Upper lobe of left lung (tissue), 6 donors: ENCODE results near the gene ARV1. TPM values are rescaled to one million over a fixed set of nuclear protein-coding genes. Genes with fewer than 3 reads are reported as not detected.

Source experiments
- ATAC-seq, 2 donors: fragments of 200-7000 bp; cut with Tn5 transposase; one replicate each; pipeline ENCODE4 v1.9.1; 2022; ENCODE audit warnings: mild to moderate bottlenecking in 2 of 2, moderate library complexity in 2 of 2; ENCODE audit not compliant: low FRiP score in 2 of 2
- DNase-seq, 2 donors: peaks; one replicate each; pipeline ENCODE4 v3.0.0-alpha.2; 2019 to 2020
- H3K27ac ChIP-seq, 4 donors: fragments of 200-600 bp; sonication (generic); one replicate each; pipeline ENCODE4 v1.5.1; 2016 to 2019
- H3K27me3 ChIP-seq, 4 donors: fragments of 200-600 bp; sonication (generic); one replicate each; pipeline ENCODE4 v1.5.1; 2017 to 2019
- H3K36me3 ChIP-seq, 4 donors: fragments of 200-600 bp; sonication (generic); one replicate each; pipeline ENCODE4 v1.5.1; 2016 to 2019
- H3K4me1 ChIP-seq, 4 donors: fragments of 200-600 bp; sonication (generic); one replicate each; pipeline ENCODE4 v1.5.1; 2018 to 2019
- H3K4me3 ChIP-seq, 4 donors: fragments of 200-600 bp; sonication (generic); one replicate each; pipeline ENCODE4 v1.5.1; 2017 to 2019; ENCODE audit warnings: mild to moderate bottlenecking in 2 of 4, moderate library complexity in 1 of 4
- H3K9me3 ChIP-seq, 4 donors: fragments of 200-600 bp; sonication (generic); one replicate each; pipeline ENCODE4 v1.5.1; 2018 to 2019
- CTCF ChIP-seq, 6 experiments: fragments of 450-650 bp in 4 of 6; fragments of 200-600 bp in 2 of 6; sonication (generic) in 2 of 6; IDR thresholded peaks; one replicate each; pipeline ENCODE4 v1.5.1; 2016 to 2019; ENCODE audit warnings: antibody characterized with exemption in 6 of 6
- EP300 ChIP-seq, 4 donors: sonication (generic); formaldehyde crosslinking; IDR thresholded peaks; one replicate each; pipeline ENCODE4 v1.5.1; 2017; ENCODE audit warnings: antibody characterized with exemption in 4 of 4, control low read depth in 2 of 4
- POLR2A ChIP-seq, 4 donors: fragments of 450-650 bp; IDR thresholded peaks; one replicate each; pipeline ENCODE4 v1.5.1; 2016 to 2017; ENCODE audit warnings: antibody characterized with exemption in 4 of 4, mild to moderate bottlenecking in 2 of 4
- POLR2AphosphoS5 ChIP-seq, 2 donors: sonication (generic); formaldehyde crosslinking; IDR thresholded peaks; one replicate each; pipeline ENCODE4 v1.5.1; 2017; ENCODE audit warnings: antibody characterized with exemption in 2 of 2
- WGBS, 2 donors: methylation state at CpG; one replicate each; pipeline ENCODE4 v1.1.5; 2017 to 2018; 5-methylcytosine and 5-hydroxymethylcytosine counted together
- total RNA-seq, 6 donors: library from RNA; depleted of rRNA in 4 of 6; stranded (reverse); fragments of >200 nt in 4 of 6; gene quantifications; one replicate each; pipeline versions ENCODE4 v1.1.0 to v1.2.1, GENCODE V29; 2016 to 2021
- donor health status: DM: no; HTN: no; CAD: no; lungs with moderate emphysema.
- donor health status: DM: no; HTN: yes; CAD: no; lungs with severe emphysema.

Gene ARV1
- total RNA-seq, 6 donors from 2014 or later, result 2.3 to 25.2 (median 19.6) TPM

DNA sequence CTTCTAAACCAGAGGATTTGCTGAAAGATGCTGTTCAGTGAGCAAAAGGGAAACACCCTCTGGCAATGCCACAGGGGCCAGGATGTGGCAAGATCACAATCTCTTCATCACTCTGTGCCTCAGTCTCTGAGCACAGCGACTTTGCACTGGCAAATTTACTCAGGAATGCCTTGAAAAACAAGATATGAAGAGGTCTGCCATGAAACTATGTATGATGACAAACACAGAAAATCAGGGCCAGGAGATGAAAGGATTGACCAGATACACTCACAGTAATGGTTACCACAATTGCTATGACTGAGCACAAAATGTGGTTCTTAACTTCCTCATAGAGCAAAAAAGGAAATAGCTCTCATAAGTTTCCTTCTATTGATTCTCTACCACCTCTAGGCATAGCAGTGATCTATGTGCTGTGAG lies 6.0 kb upstream of the ARV1 start:
- ATAC-seq (peak; percentile 50 to 81), DNase-seq (peak in 1 of 2 donors; percentile 35)
- TF ChIP-seq CTCF (IDR thresholded peaks at IDR 0.05) (no peak), EP300 (IDR thresholded peaks at IDR 0.05) (no peak), POLR2A (IDR thresholded peaks at IDR 0.05) (no peak), POLR2AphosphoS5 (IDR thresholded peaks at IDR 0.05) (no peak)
- Histone ChIP-seq H3K4me3 (no peak overlapping the region), H3K9me3 (no peaks in the 10 kb centered on the region), H3K27ac (peak overlapping the region in 3 of 4 donors; percentile 28 to 52 (median 41)), H3K27me3 (no peaks in the 10 kb centered on the region), H3K36me3 (peaks cover 0 to 5% (median 2%) of the 10 kb centered on the region in 4 donors), H3K4me1 (peaks cover 12 to 23% (median 17%) of the 10 kb centered on the region in 4 donors)
- WGBS, 2 donors, result 43 to 47% methylated on average over 1 of the region's 1 CpG

- Histone ChIP-seq H3K4me1 (peaks cover 19 to 35% (median 26%) of the 10 kb centered on the region in 4 donors), H3K27me3 (no peaks in the 10 kb centered on the region), H3K36me3 (peaks cover 0 to 5% (median 2%) of the 10 kb centered on the region in 4 donors), H3K4me3 (no peak overlapping the region), H3K27ac (no peak overlapping the region), H3K9me3 (no peaks in the 10 kb centered on the region)
- DNase-seq (no peak), ATAC-seq (no peak)
- WGBS, 2 donors, result 67 to 96% methylated on average over 3 of the region's 3 CpGs
- TF ChIP-seq POLR2AphosphoS5 (IDR thresholded peaks at IDR 0.05) (no peak), CTCF (IDR thresholded peaks at IDR 0.05) (no peak)
Measured at GRCh38 chr1:230975636-230976035, 3.3 kb upstream of the ARV1 start.

- ATAC-seq (no peak), DNase-seq (no peak)
- 87 to 90% methylated on average over 4 of the region's 4 CpGs for WGBS, 2 donors
- no peaks in the 10 kb centered on the region for H3K9me3 ChIP-seq
- H3K27me3 ChIP-seq, result no peaks in the 10 kb centered on the region
- peaks cover 19 to 35% (median 26%) of the 10 kb centered on the region in 4 donors for H3K4me1 ChIP-seq
- H3K36me3 ChIP-seq, result peaks cover 0 to 5% (median 2%) of the 10 kb centered on the region in 4 donors
- no peak overlapping the region for H3K27ac ChIP-seq
- no peak overlapping the region for H3K4me3 ChIP-seq
- TF ChIP-seq POLR2AphosphoS5 (IDR thresholded peaks at IDR 0.05) (no peak), EP300 (IDR thresholded peaks at IDR 0.05) (no peak), CTCF (IDR thresholded peaks at IDR 0.05) (no peak), POLR2A (IDR thresholded peaks at IDR 0.05) (no peak)
Measured at GRCh38 chr1:230976360-230976759, 2.5 kb upstream of the ARV1 start.

DNA sequence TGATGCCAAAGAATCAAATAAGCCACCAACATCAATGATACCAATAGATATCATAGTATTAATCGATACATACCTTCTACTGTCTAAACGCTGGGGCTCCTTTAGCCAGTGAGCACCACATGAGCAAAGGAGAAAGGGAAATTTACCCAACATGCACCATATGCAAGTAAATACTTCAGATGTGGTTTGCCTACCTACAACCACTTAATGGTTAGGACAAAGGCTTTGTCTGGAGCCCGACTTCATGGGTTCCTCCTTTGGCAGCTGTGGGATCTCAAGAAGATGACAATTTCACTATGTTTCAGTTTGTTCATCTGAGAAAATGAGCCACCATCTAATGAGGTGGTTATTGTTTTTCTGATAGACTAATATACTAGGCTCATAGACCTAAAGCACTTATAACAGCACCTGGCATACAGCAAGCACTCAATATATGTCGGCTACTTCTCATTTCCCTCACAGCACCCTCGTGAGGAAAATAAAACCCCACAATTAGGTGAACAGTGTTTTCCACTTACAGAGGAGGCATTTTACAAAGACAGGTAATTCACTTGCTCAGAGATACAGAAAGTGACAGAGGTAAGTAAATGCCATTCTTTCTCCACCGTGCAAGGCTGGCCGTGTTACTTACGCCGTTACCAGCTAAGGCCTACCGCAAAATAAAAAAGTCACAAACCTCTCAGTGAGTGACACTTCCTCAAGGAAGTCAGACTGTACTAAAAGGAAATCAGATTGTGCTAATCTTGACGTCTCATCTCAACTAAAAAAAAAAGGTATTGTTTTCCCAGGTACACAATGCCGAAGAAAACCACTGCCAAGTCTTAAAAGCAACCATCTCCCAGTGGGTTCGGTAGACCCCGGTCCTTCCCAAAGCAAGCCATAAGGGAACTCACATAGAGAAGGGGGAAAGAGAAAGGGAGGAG lies 1.8 kb upstream of the ARV1 start:
- ATAC-seq, result no peak

More for the DNA sequence above, 1.8 kb upstream of the ARV1 start:
- no peak for TF ChIP-seq POLR2AphosphoS5 (IDR thresholded peaks at IDR 0.05)
- TF ChIP-seq CTCF (IDR thresholded peaks at IDR 0.05), result no peak
- no peak for DNase-seq
- Histone ChIP-seq H3K27me3 (no peaks in the 10 kb centered on the region), H3K27ac (peak overlapping the region; percentile 71 to 89 (median 76)), H3K4me1 (peaks cover 19 to 32% (median 26%) of the 10 kb centered on the region in 4 donors), H3K36me3 (peaks cover 0 to 5% (median 2%) of the 10 kb centered on the region in 4 donors), H3K9me3 (no peaks in the 10 kb centered on the region), H3K4me3 (peak overlapping the region in 3 of 4 donors; percentile 90 to 98 (median 93))
- WGBS, 2 donors, result 39 to 47% methylated on average over 14 of the region's 14 CpGs
